Right lobe of liver (tissue), 4 donors: ENCODE results near the gene IFNA13.

Experiments
- CTCF ChIP-seq, 4 donors: fragments of 200-600 bp in 3 of 4; fragments of 450-650 bp in 1 of 4; IDR thresholded peaks; one replicate each; pipeline versions ENCODE4 v1.5.1 to v1.8.0; 2016 to 2022; ENCODE audit warnings: antibody characterized with exemption in 4 of 4, mild to moderate bottlenecking in 2 of 4
- POLR2A ChIP-seq: fragments of 450-650 bp; IDR thresholded peaks from one replicate; pipeline ENCODE4 v1.6.1; 2017; ENCODE audit warnings: antibody characterized with exemption, mild to moderate bottlenecking
- donor health status: DM: no; HTN: no; CAD: no.
- donor health status: DM: no; HTN: no; CAD: no.
- donor health status: DM: no; HTN: yes; CAD: no.

DNA sequence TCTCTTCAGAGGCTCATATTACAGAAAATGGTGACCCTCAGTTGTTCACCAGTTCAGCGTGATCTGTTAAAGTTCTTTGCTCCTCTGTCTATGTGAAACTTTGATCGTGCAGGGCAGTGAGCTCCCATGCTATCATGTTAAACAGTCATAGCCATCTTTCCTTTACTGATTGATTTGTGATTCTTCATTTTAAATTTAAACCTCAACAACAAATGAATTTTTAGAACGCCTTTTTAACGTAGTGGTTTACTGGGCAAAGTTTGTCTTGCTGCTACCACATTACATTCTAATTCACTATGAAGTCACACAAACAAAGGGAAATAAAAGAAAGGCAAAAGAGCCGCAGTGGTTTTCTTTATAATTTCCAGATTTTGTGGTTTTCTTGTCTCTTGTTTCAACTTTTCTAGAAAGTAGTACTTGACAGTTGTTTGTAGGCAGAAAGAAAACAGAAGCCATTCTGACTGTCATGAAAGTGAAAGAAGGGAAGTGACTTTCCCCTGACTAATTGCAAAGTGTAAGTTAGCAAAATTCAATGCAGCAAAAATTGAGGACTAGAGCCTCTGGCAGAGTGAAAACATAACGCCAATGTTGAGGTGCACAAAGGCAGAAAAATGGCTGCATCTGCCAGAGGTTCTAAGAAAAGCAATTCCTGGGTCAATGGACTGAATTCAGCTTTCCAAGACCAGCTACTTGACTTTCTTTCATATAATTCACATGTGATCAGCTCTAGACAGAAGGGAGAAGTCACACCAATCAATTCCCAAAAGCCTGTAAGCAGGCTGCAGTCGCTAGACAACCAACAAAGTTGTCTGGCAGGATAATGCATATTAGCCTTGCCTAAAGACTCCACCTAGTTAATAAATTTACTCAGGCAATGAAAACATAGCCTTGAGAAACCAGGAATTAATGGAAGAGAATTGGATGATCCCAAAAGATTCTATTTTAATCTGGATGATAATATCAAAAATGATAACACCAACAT lies 10.1 kb downstream of the IFNA13 start:
- TF ChIP-seq CTCF (IDR thresholded peaks at IDR 0.05) (no peak), POLR2A (no peak)
